GM18951 (cell line): ENCODE data around the gene ZC3HAV1L.
"Not testable (repeated sequence)": the region's sequence is repeated elsewhere in the genome, so short reads cannot be mapped to it uniquely, and the experiment has no call there.

Experiments
- POLR2A ChIP-seq: IDR thresholded peaks from 4 replicates; pipeline ENCODE4 v1.6.1; 2011; ENCODE audit warnings: mild to moderate bottlenecking; ENCODE audit not compliant: insufficient read length, insufficient read depth; ENCODE audit errors: extremely low read depth
- in situ Hi-C: fragments of 300-500 bp; cut with MboI; formaldehyde crosslinking; loops from one replicate; pipeline ENCODE4 v1.12.0; 2022; ENCODE audit warnings: low sequenced_read_pairs, mixed read lengths, inconsistent platforms; ENCODE audit not compliant: unreplicated experiment

ZC3HAV1L gene

GRCh38 chr7:139026551-139026950 is 9.3 kb downstream of the ZC3HAV1L start:
- TF ChIP-seq POLR2A = no peak
- in situ Hi-C loops = no loop called here

- in situ Hi-C loops = not testable (repeated sequence)
Observed at GRCh38 chr7:139025861-139026260, 10.0 kb downstream of the ZC3HAV1L start.

- no peak for TF ChIP-seq POLR2A
- in situ Hi-C loops = no loop called here
Observed at GRCh38 chr7:139023076-139023475, 12.8 kb downstream of the ZC3HAV1L start.

GRCh38 chr7:139022286-139022685 is 13.6 kb downstream of the ZC3HAV1L start:
- in situ Hi-C loops = no loop called here
- no peak for TF ChIP-seq POLR2A

- in situ Hi-C loops = no loop called here
- TF ChIP-seq POLR2A = no peak
Observed at GRCh38 chr7:139018910-139019309, 16.9 kb downstream of the ZC3HAV1L start.

- in situ Hi-C loops = no loop called here
- no peak for TF ChIP-seq POLR2A
Observed at GRCh38 chr7:139016931-139017511, 18.8 kb downstream of the ZC3HAV1L start.

GRCh38 chr7:139011373-139011772 is 24.5 kb downstream of the ZC3HAV1L start:
- no peak for TF ChIP-seq POLR2A
- in situ Hi-C loops = no loop called here

GRCh38 chr7:139004321-139005090 is 31.3 kb downstream of the ZC3HAV1L start:
- in situ Hi-C loops = no loop called here
- TF ChIP-seq POLR2A = no peak

- in situ Hi-C loops = no loop called here
- TF ChIP-seq POLR2A = no peak
Observed at GRCh38 chr7:138999414-138999813, 36.4 kb downstream of the ZC3HAV1L start.

- no peak for TF ChIP-seq POLR2A
- in situ Hi-C loops = no loop called here
Observed at GRCh38 chr7:138992052-138992531, 43.8 kb downstream of the ZC3HAV1L start.

- in situ Hi-C loops = no loop called here
- no peak for TF ChIP-seq POLR2A
Observed at GRCh38 chr7:138987686-138988085, 48.2 kb downstream of the ZC3HAV1L start.

GRCh38 chr7:138982204-138982623 is 53.6 kb downstream of the ZC3HAV1L start:
- in situ Hi-C loops = no loop called here
- TF ChIP-seq POLR2A = no peak

- no peak for TF ChIP-seq POLR2A
- in situ Hi-C loops = no loop called here
Observed at GRCh38 chr7:138981332-138982203, 54.3 kb downstream of the ZC3HAV1L start, which contains the start of gene KIAA1549. Gene KIAA1549, minus strand, starts transcription at chr7:138981389. Its CDS starts 120 bp downstream, at chr7:138981269.
